ENCODE measurements around the gene SRRM3.
A peak's percentile ranks its signal among the peaks of the same experiment; 100 is the strongest.

The SRRM3 gene

GRCh38 chr7:76257973-76258372 is 56.3 kb downstream of the SRRM3 start:
- Histone ChIP-seq H3K27me3 (ENCODE audit: control insufficient read depth in 3 of 3, insufficient read depth in 3 of 3, low read depth in 1 of 3, low read length in 3 of 3) (no peaks in the 10 kb centered on the region), H3K18ac (ENCODE audit: low read length) (no peak overlapping the region), H3K23ac (ENCODE audit: low read depth, low read length, poor library complexity) (peak overlapping the region; percentile 34), H2BK15ac (ENCODE audit: low read length) (no peak overlapping the region), H4K91ac (ENCODE audit: low read depth, low read length, poor library complexity) (no peak overlapping the region), H3K9me3 (replicated peaks in 1 of 2; ENCODE audit: control insufficient read depth in 2 of 2, insufficient read depth in 1 of 2, low read depth in 1 of 2, low read length in 2 of 2) (no peaks in the 10 kb centered on the region), H2AK5ac (ENCODE audit: low read depth, low read length) (no peak overlapping the region), H3K4me2 (ENCODE audit: insufficient read depth, low read length, poor library complexity, severe bottlenecking) (no peak overlapping the region), H3K27ac (replicated peaks; ENCODE audit: low read length) (no peak overlapping the region), H2BK12ac (ENCODE audit: low read length) (no peak overlapping the region), H3K9ac (ENCODE audit: low read depth, low read length, poor library complexity) (no peak overlapping the region), H3K14ac (ENCODE audit: low read length) (no peak overlapping the region), H2AFZ (ENCODE audit: low read length) (no peak overlapping the region), H3K4me1 (ENCODE audit: control insufficient read depth in 2 of 2, insufficient read depth in 1 of 2, low read depth in 1 of 2, low read length in 2 of 2) (peaks cover 0 to 8% of the 10 kb centered on the region in 2 donors), H2BK5ac (ENCODE audit: low read length) (no peak overlapping the region), H3K79me1 (ENCODE audit: low read depth, low read length) (peaks cover 3% of the 10 kb centered on the region), H3K36me3 (replicated peaks in 1 of 2; ENCODE audit: control insufficient read depth in 2 of 2, insufficient read depth in 2 of 2, low read length in 2 of 2) (no peaks in the 10 kb centered on the region), H2BK120ac (ENCODE audit: low read depth, low read length) (no peak overlapping the region), H3K4me3 (ENCODE audit: low read length in 2 of 2) (no peak overlapping the region), H3K4ac (ENCODE audit: low read length) (no peak overlapping the region), H4K8ac (ENCODE audit: low read depth, low read length) (no peak overlapping the region)
- WGBS, 2 donors (ENCODE audit: extremely low coverage in 2 of 2, insufficient read length in 2 of 2, insufficient replicate concordance in 1 of 2), result no CpG with 5 or more reads among the region's 8 CpGs
- DNase-seq (ENCODE audit: low spot score), result no peak

- H4K91ac ChIP-seq (ENCODE audit: low read depth, low read length, poor library complexity), result peak overlapping the region; percentile 99
- H3K4me1 ChIP-seq (ENCODE audit: control insufficient read depth in 2 of 2, insufficient read depth in 1 of 2, low read depth in 1 of 2, low read length in 2 of 2), result peaks cover 0 to 8% of the 10 kb centered on the region in 2 donors
- no peaks in the 10 kb centered on the region for H3K9me3 ChIP-seq (replicated peaks in 1 of 2; ENCODE audit: control insufficient read depth in 2 of 2, insufficient read depth in 1 of 2, low read depth in 1 of 2, low read length in 2 of 2)
- H3K23ac ChIP-seq (ENCODE audit: low read depth, low read length, poor library complexity), result peak overlapping the region; percentile 55
- H2BK15ac ChIP-seq (ENCODE audit: low read length), result peak overlapping the region; percentile 83
- H3K27ac ChIP-seq (replicated peaks; ENCODE audit: low read length), result no peak overlapping the region
- peak overlapping the region; percentile 99 for H3K18ac ChIP-seq (ENCODE audit: low read length)
- no peak overlapping the region for H2BK12ac ChIP-seq (ENCODE audit: low read length)
- H3K14ac ChIP-seq (ENCODE audit: low read length), result peak overlapping the region; percentile 97
- peaks cover 3% of the 10 kb centered on the region for H3K79me1 ChIP-seq (ENCODE audit: low read depth, low read length)
- no peaks in the 10 kb centered on the region for H3K36me3 ChIP-seq (replicated peaks in 1 of 2; ENCODE audit: control insufficient read depth in 2 of 2, insufficient read depth in 2 of 2, low read length in 2 of 2)
- H3K4me3 ChIP-seq (ENCODE audit: low read length in 2 of 2), result peak overlapping the region; percentile 54 to 83
- WGBS, 2 donors (ENCODE audit: extremely low coverage in 2 of 2, insufficient read length in 2 of 2, insufficient replicate concordance in 1 of 2), result no CpG with 5 or more reads among the region's 50 CpGs
- no peaks in the 10 kb centered on the region for H3K27me3 ChIP-seq (ENCODE audit: control insufficient read depth in 3 of 3, insufficient read depth in 3 of 3, low read depth in 1 of 3, low read length in 3 of 3)
- no peak for DNase-seq (ENCODE audit: low spot score)
- H3K4me2 ChIP-seq (ENCODE audit: insufficient read depth, low read length, poor library complexity, severe bottlenecking), result peak overlapping the region; percentile 91
- H2BK120ac ChIP-seq (ENCODE audit: low read depth, low read length), result no peak overlapping the region
- peak overlapping the region; percentile 53 for H2BK5ac ChIP-seq (ENCODE audit: low read length)
- peak overlapping the region; percentile 92 for H3K9ac ChIP-seq (ENCODE audit: low read depth, low read length, poor library complexity)
- peak overlapping the region; percentile 17 for H4K8ac ChIP-seq (ENCODE audit: low read depth, low read length)
- peak overlapping the region; percentile 52 for H2AK5ac ChIP-seq (ENCODE audit: low read depth, low read length)
- H2AFZ ChIP-seq (ENCODE audit: low read length), result peak overlapping the region; percentile 96
- H3K4ac ChIP-seq (ENCODE audit: low read length), result peak overlapping the region; percentile 84
Observed at GRCh38 chr7:76259124-76260093, 57.7 kb downstream of the SRRM3 start.

- H3K4me3 ChIP-seq (ENCODE audit: low read length in 2 of 2), result peak overlapping the region; percentile 54 to 83
- no CpG with 5 or more reads among the region's 28 CpGs for WGBS, 2 donors (ENCODE audit: extremely low coverage in 2 of 2, insufficient read length in 2 of 2, insufficient replicate concordance in 1 of 2)
Observed at GRCh38 chr7:76260171-76260703, 58.5 kb downstream of the SRRM3 start.

GRCh38 chr7:76261329-76261728 is 59.6 kb downstream of the SRRM3 start:
- H3K4me1 ChIP-seq (ENCODE audit: control insufficient read depth in 2 of 2, insufficient read depth in 1 of 2, low read depth in 1 of 2, low read length in 2 of 2), result peaks cover 0 to 8% of the 10 kb centered on the region in 2 donors
- H3K9me3 ChIP-seq (replicated peaks in 1 of 2; ENCODE audit: control insufficient read depth in 2 of 2, insufficient read depth in 1 of 2, low read depth in 1 of 2, low read length in 2 of 2), result no peaks in the 10 kb centered on the region
- no peak overlapping the region for H3K23ac ChIP-seq (ENCODE audit: low read depth, low read length, poor library complexity)
- H3K4me3 ChIP-seq (ENCODE audit: low read length in 2 of 2), result no peak overlapping the region
- H2BK15ac ChIP-seq (ENCODE audit: low read length), result no peak overlapping the region
- H4K8ac ChIP-seq (ENCODE audit: low read depth, low read length), result no peak overlapping the region
- no peak overlapping the region for H3K4ac ChIP-seq (ENCODE audit: low read length)
- no peak overlapping the region for H3K9ac ChIP-seq (ENCODE audit: low read depth, low read length, poor library complexity)
- no peak overlapping the region for H3K14ac ChIP-seq (ENCODE audit: low read length)
- H3K27me3 ChIP-seq (ENCODE audit: control insufficient read depth in 3 of 3, insufficient read depth in 3 of 3, low read depth in 1 of 3, low read length in 3 of 3), result no peaks in the 10 kb centered on the region
- H2AFZ ChIP-seq (ENCODE audit: low read length), result no peak overlapping the region
- no peak overlapping the region for H2BK12ac ChIP-seq (ENCODE audit: low read length)
- no peak overlapping the region for H2AK5ac ChIP-seq (ENCODE audit: low read depth, low read length)
- no peak overlapping the region for H2BK5ac ChIP-seq (ENCODE audit: low read length)
- no peak overlapping the region for H3K4me2 ChIP-seq (ENCODE audit: insufficient read depth, low read length, poor library complexity, severe bottlenecking)
- H4K91ac ChIP-seq (ENCODE audit: low read depth, low read length, poor library complexity), result no peak overlapping the region
- H3K27ac ChIP-seq (replicated peaks; ENCODE audit: low read length), result no peak overlapping the region
- WGBS, 2 donors (ENCODE audit: extremely low coverage in 2 of 2, insufficient read length in 2 of 2, insufficient replicate concordance in 1 of 2), result no CpG with 5 or more reads among the region's 11 CpGs
- no peak for DNase-seq (ENCODE audit: low spot score)
- H3K36me3 ChIP-seq (replicated peaks in 1 of 2; ENCODE audit: control insufficient read depth in 2 of 2, insufficient read depth in 2 of 2, low read length in 2 of 2), result no peaks in the 10 kb centered on the region
- H3K79me1 ChIP-seq (ENCODE audit: low read depth, low read length), result peaks cover 3% of the 10 kb centered on the region
- H3K18ac ChIP-seq (ENCODE audit: low read length), result no peak overlapping the region
- no peak overlapping the region for H2BK120ac ChIP-seq (ENCODE audit: low read depth, low read length)

More at GRCh38 chr7:76260171-76260703, 58.5 kb downstream of the SRRM3 start:
- peak overlapping the region; percentile 15 for H3K23ac ChIP-seq (ENCODE audit: low read depth, low read length, poor library complexity)
- H3K9me3 ChIP-seq (replicated peaks in 1 of 2; ENCODE audit: control insufficient read depth in 2 of 2, insufficient read depth in 1 of 2, low read depth in 1 of 2, low read length in 2 of 2), result no peaks in the 10 kb centered on the region
- no peak overlapping the region for H2BK120ac ChIP-seq (ENCODE audit: low read depth, low read length)
- no peaks in the 10 kb centered on the region for H3K27me3 ChIP-seq (ENCODE audit: control insufficient read depth in 3 of 3, insufficient read depth in 3 of 3, low read depth in 1 of 3, low read length in 3 of 3)
- H3K36me3 ChIP-seq (replicated peaks in 1 of 2; ENCODE audit: control insufficient read depth in 2 of 2, insufficient read depth in 2 of 2, low read length in 2 of 2), result no peaks in the 10 kb centered on the region
- no peak overlapping the region for H2BK12ac ChIP-seq (ENCODE audit: low read length)
- DNase-seq (ENCODE audit: low spot score), result peak; percentile 92
- H3K79me1 ChIP-seq (ENCODE audit: low read depth, low read length), result peaks cover 3% of the 10 kb centered on the region
- H3K18ac ChIP-seq (ENCODE audit: low read length), result peak overlapping the region; percentile 96
- no peak overlapping the region for H3K4ac ChIP-seq (ENCODE audit: low read length)
- no peak overlapping the region for H3K14ac ChIP-seq (ENCODE audit: low read length)
- H3K27ac ChIP-seq (replicated peaks; ENCODE audit: low read length), result no peak overlapping the region
- peaks cover 0 to 8% of the 10 kb centered on the region in 2 donors for H3K4me1 ChIP-seq (ENCODE audit: control insufficient read depth in 2 of 2, insufficient read depth in 1 of 2, low read depth in 1 of 2, low read length in 2 of 2)
- no peak overlapping the region for H4K8ac ChIP-seq (ENCODE audit: low read depth, low read length)
- H3K9ac ChIP-seq (ENCODE audit: low read depth, low read length, poor library complexity), result peak overlapping the region; percentile 54
- H4K91ac ChIP-seq (ENCODE audit: low read depth, low read length, poor library complexity), result no peak overlapping the region
- H2BK5ac ChIP-seq (ENCODE audit: low read length), result no peak overlapping the region
- peak overlapping the region; percentile 96 for H2AFZ ChIP-seq (ENCODE audit: low read length)
- peak overlapping the region; percentile 25 for H2BK15ac ChIP-seq (ENCODE audit: low read length)
- peak overlapping the region; percentile 24 for H3K4me2 ChIP-seq (ENCODE audit: insufficient read depth, low read length, poor library complexity, severe bottlenecking)
- H2AK5ac ChIP-seq (ENCODE audit: low read depth, low read length), result no peak overlapping the region
